HG03571 (cell line): ENCODE measurements around the gene MRPS7.

Experiments used
- ATAC-seq: cut with Tn5 transposase; IDR thresholded peaks from one replicate; pipeline ENCODE4 v1.9.1; 2021; ENCODE audit not compliant: unreplicated experiment

Gene MRPS7

DNA sequence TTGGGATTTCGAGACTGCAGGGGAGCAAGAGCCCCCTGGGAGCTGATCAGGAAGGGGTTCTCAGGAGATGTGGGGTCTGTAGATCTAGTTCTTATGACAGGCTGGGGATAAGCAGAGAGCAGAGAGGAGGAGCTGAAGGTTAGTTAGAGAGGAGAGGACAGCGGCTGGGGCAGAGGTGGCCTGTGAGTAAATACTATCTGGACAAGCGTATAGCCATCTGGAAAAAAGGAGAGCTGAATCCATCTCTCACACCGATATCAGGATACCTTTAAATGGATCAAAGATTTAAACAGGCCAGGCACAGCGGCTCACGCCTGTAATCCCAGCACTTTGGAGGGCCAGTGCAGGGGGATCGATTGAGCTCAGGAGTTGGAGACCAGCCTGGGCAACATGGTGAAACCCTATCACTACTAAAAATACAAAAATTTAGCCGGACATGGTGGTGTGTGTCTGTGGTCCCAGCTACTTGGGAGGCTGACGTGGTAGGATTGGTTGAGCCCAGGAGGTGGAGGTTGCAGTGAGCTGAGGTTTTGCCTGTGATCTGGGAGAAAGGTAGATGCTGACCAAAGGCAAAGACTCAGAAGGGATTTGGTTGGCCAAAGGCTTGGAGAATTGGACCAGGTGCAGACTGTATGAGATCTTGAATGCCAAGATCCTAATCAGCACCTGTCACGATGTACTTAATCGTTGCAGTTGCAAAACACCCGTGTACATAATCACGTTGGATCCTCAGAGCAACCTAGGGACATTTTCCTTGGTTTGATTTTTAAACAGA, 46.5 kb downstream of the MRPS7 start:
- ATAC-seq: no peak

- ATAC-seq: no peak
These were observed 47.3 kb downstream of the MRPS7 start for GRCh38 chr17:75308732-75309629.

- ATAC-seq: no peak
These were observed 52.4 kb downstream of the MRPS7 start for GRCh38 chr17:75313941-75314551.

- no peak for ATAC-seq
These were observed 54.0 kb downstream of the MRPS7 start for GRCh38 chr17:75315541-75316243.
